ENCODE results near the gene PI4KA. TPM values are rescaled to one million over a fixed set of nuclear protein-coding genes. Genes with fewer than 3 reads are reported as not detected.

Gene PI4KA
- total RNA-seq, 1 donor from 2014 or later = 150 TPM

GRCh38 chr22:20781272-20781990 lies 77.2 kb downstream of the PI4KA start:
- intact Hi-C loops (cut with DNase I) = no loop called here
- H3K9me3 ChIP-seq = no peaks in the 10 kb centered on the region
- DNase-seq (ENCODE audit: low spot score in 2 of 2) = no peak
- peaks cover 13 to 30% of the 10 kb centered on the region in 2 donors for H3K36me3 ChIP-seq
- no peak overlapping the region for H3K27ac ChIP-seq
- no peaks in the 10 kb centered on the region for H3K4me1 ChIP-seq
- H3K4me3 ChIP-seq = no peak overlapping the region
- TF ChIP-seq, protein P1, sequence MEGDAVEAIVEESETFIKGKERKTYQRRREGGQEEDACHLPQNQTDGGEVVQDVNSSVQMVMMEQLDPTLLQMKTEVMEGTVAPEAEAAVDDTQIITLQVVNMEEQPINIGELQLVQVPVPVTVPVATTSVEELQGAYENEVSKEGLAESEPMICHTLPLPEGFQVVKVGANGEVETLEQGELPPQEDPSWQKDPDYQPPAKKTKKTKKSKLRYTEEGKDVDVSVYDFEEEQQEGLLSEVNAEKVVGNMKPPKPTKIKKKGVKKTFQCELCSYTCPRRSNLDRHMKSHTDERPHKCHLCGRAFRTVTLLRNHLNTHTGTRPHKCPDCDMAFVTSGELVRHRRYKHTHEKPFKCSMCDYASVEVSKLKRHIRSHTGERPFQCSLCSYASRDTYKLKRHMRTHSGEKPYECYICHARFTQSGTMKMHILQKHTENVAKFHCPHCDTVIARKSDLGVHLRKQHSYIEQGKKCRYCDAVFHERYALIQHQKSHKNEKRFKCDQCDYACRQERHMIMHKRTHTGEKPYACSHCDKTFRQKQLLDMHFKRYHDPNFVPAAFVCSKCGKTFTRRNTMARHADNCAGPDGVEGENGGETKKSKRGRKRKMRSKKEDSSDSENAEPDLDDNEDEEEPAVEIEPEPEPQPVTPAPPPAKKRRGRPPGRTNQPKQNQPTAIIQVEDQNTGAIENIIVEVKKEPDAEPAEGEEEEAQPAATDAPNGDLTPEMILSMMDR (IDR thresholded peaks at IDR 0.05) = no peak
- no peaks in the 10 kb centered on the region for H3K27me3 ChIP-seq

DNA sequence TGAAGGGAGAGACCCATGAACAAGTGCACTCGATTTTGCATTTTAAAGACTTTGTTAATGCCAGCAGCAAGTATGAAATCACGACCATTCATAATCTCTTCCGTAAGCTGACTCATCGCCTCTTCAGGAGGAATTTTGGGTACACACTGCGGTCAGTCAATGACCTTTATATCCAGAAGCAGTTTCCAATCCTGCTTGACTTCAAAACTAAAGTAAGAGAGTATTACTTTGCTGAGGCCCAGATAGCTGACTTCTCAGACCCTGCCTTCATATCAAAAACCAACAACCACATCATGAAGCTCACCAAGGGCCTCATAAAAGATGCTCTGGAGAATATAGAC lies 78.8 kb downstream of the PI4KA start:
- intact Hi-C loops (cut with DNase I) = no loop called here
- Histone ChIP-seq H3K4me3 (no peak overlapping the region), H3K27ac (no peak overlapping the region), H3K9me3 (no peaks in the 10 kb centered on the region), H3K4me1 (no peaks in the 10 kb centered on the region), H3K27me3 (no peaks in the 10 kb centered on the region), H3K36me3 (peaks cover 10 to 24% of the 10 kb centered on the region in 2 donors)
- no peak for DNase-seq (ENCODE audit: low spot score in 2 of 2)
- TF ChIP-seq, protein P1 (IDR thresholded peaks at IDR 0.05) = no peak

DNA sequence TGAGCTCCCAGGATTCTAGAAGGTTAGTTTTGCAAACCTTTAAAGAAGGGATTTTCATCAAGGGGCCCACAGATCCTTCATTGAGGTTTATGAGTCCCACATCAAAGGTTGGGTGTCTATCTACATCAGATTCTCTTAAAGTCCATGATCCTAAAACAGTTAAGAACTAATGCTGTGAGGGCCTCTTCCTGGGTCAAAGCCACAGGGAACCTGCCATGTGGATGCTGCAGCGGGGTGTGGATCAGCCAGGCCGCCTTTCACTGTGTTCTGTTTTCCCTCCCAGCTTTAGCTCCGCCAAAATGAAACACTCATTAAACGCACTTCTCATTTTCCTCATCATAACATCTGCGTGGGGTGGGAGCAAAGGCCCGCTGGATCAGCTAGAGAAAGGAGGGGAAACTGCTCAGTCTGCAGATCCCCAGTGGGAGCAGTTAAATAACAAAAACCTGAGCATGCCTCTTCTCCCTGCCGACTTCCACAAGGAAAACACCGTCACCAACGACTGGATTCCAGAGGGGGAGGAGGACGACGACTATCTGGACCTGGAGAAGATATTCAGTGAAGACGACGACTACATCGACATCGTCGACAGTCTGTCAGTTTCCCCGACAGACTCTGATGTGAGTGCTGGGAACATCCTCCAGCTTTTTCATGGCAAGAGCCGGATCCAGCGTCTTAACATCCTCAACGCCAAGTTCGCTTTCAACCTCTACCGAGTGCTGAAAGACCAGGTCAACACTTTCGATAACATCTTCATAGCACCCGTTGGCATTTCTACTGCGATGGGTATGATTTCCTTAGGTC lies 79.4 kb downstream of the PI4KA start:
- peaks cover 10 to 24% of the 10 kb centered on the region in 2 donors for H3K36me3 ChIP-seq
- intact Hi-C loops (cut with DNase I) = no loop called here
- no peak overlapping the region for H3K27ac ChIP-seq
- DNase-seq (ENCODE audit: low spot score in 2 of 2) = no peak
- no peaks in the 10 kb centered on the region for H3K27me3 ChIP-seq
- TF ChIP-seq, protein P1 (IDR thresholded peaks at IDR 0.05) = no peak
- no peaks in the 10 kb centered on the region for H3K9me3 ChIP-seq
- no peak overlapping the region for H3K4me3 ChIP-seq
- H3K4me1 ChIP-seq = no peaks in the 10 kb centered on the region

DNA sequence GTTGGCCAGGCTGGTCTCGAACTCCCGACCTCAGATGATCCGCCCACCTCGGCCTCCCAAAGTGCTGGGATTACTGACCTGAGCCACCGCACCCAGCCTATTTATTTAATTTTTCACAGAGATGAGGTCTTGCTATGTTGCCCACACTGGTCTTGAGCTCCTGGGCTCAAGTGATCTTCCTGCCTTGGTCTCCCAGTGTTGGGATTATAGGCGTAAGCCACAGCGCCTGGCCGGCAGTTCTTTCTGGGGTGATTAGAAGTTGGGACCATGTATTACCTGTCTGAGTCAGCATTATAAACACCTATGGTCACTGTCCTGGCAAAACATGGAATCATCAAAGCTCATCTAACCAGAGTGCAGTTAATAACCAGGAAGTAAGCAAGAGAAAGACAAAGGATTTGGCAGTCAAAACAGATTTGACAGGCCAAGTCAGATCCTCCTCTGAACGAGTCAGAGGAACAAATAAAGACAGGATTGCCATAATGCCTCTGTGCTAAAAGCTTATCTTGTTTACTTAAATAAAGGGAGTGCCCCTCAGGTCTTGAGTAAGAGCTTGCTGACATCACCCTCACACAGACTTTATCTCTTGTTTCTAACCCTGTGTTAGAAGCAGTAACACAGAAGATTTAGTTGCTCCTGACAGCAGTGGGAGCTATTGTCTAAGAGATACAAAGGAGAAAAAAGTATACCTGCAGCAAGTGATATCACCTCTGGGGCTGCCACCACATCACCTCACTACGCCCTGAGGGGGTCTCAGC lies 81.0 kb downstream of the PI4KA start:
- H3K4me3 ChIP-seq = no peak overlapping the region
- TF ChIP-seq, protein P1 (IDR thresholded peaks at IDR 0.05) = no peak
- no peaks in the 10 kb centered on the region for H3K4me1 ChIP-seq
- peaks cover 7 to 27% of the 10 kb centered on the region in 2 donors for H3K36me3 ChIP-seq
- intact Hi-C loops (cut with DNase I) = no loop called here
- H3K27ac ChIP-seq = peak overlapping the region in 1 of 2 donors; percentile 33
- no peaks in the 10 kb centered on the region for H3K27me3 ChIP-seq
- no peak for DNase-seq (ENCODE audit: low spot score in 2 of 2)
- no peaks in the 10 kb centered on the region for H3K9me3 ChIP-seq

DNA sequence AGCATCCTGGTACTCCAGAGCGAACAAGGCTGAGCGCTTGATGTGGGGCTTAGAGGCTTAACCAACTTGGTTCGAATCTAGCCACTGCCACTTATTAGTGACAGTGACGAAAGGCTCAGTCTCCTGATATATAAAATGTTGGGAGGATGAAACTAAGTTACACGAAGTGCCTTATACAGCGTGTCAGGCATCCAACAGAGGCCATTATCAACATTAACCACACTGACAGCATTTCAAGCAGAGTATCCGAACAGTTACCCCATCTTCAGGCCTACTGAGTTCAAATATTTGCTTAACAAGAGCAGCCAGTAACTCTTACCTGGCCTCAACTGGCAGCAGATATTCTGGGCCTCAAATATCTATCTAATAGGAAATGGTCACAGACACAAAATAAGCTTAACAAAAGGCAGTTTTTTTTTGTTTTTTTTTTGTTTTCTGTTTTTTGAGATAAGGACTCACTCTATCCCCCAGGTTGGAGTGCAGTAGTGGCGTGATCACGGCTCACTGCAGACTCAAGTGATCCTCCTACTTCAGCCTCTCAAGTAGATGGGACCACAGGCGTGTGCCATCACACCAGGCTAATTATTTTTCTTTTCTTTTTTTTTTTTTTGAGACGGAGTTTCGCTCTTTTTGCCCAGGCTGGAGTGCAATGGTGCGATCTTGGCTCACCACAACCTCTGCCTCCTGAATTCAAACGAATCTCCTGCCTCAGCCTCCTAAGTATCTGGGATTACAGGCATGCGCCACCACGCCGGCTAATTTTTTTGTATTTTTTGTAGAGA lies 81.8 kb downstream of the PI4KA start:
- H3K9me3 ChIP-seq = no peaks in the 10 kb centered on the region
- intact Hi-C loops (cut with DNase I) = no loop called here
- peak overlapping the region in 1 of 2 donors; percentile 33 for H3K27ac ChIP-seq
- TF ChIP-seq, protein P1 (IDR thresholded peaks at IDR 0.05) = no peak
- H3K27me3 ChIP-seq = no peaks in the 10 kb centered on the region
- no peak overlapping the region for H3K4me3 ChIP-seq
- peaks cover 7 to 34% of the 10 kb centered on the region in 2 donors for H3K36me3 ChIP-seq
- no peaks in the 10 kb centered on the region for H3K4me1 ChIP-seq
- DNase-seq (ENCODE audit: low spot score in 2 of 2) = no peak
